Naive thymus-derived CD4-positive, alpha-beta T cell (primary cell): ENCODE results near the gene DDI2. TPM values are rescaled to one million over a fixed set of nuclear protein-coding genes. Genes with fewer than 3 reads are reported as not detected.

Experiments used
- ATAC-seq: fragments of 150-1000 bp; cut with Tn5 transposase; 2 replicates; pipeline ENCODE4 v1.10.0; 2021; ENCODE audit warnings: mild to moderate bottlenecking, moderate library complexity
- CTCF ChIA-PET: fragments of 350-600 bp; sonication (Branson Sonifier 250); formaldehyde crosslinking; loops from one replicate; lab custom pipeline; 2021; ENCODE audit warnings: antibody characterized with exemption; lab: Charles Lee
- POLR2A ChIA-PET: fragments of 350-600 bp; sonication (Branson Sonifier 250); formaldehyde crosslinking; loops from one replicate; lab custom pipeline; 2021; ENCODE audit warnings: antibody characterized with exemption, inconsistent platforms; lab: Charles Lee
- DNase-seq, 9 donors: peaks; one replicate each; pipeline versions ENCODE4 v3.0.0 to v3.0.0-alpha.2; 2020 to 2022; ENCODE audit warnings: mixed read lengths in 1 of 9
- H3K27ac ChIP-seq: one replicate; pipeline ENCODE4 v1.7.0; 2013; ENCODE audit warnings: mild to moderate bottlenecking, low read depth, low read length, moderate library complexity
- H3K27me3 ChIP-seq, 2 donors: one replicate each; pipeline ENCODE4 v1.7.0; 2013; ENCODE audit warnings: low read length in 2 of 2, mild to moderate bottlenecking in 2 of 2, moderate library complexity in 2 of 2; ENCODE audit not compliant: control insufficient read depth in 2 of 2, insufficient read depth in 2 of 2
- H3K36me3 ChIP-seq, 3 experiments: 1 replicate in 2 of 3; 2 replicates in 1 of 3; pipeline ENCODE4 v1.7.0; 2013; ENCODE audit warnings: low read length in 3 of 3, mild to moderate bottlenecking in 3 of 3, moderate library complexity in 1 of 3; ENCODE audit not compliant: insufficient read depth in 3 of 3, control insufficient read depth in 2 of 3
- H3K4me1 ChIP-seq, 2 donors: one replicate each; pipeline ENCODE4 v1.7.0; 2013; ENCODE audit warnings: low read length in 2 of 2, mild to moderate bottlenecking in 2 of 2, moderate library complexity in 1 of 2; ENCODE audit not compliant: control insufficient read depth in 2 of 2, insufficient read depth in 2 of 2
- H3K4me3 ChIP-seq: 2 replicates; pipeline ENCODE4 v1.7.0; 2013; ENCODE audit warnings: mild to moderate bottlenecking, low read length
- H3K9me3 ChIP-seq, 3 experiments: 1 replicate in 2 of 3; 2 replicates in 1 of 3; pipeline ENCODE4 v1.7.0; 2013; ENCODE audit warnings: low read length in 3 of 3; ENCODE audit not compliant: control insufficient read depth in 2 of 3
- H3K27ac Mint-ChIP-seq, 9 donors: one replicate each; pipeline ENCODE4 v1.8.0; 2020 to 2022; ENCODE audit warnings: mixed read lengths in 9 of 9, mild to moderate bottlenecking in 8 of 9, moderate library complexity in 5 of 9, inconsistent platforms in 2 of 9
- H3K27me3 Mint-ChIP-seq, 5 donors: one replicate each; pipeline ENCODE4 v1.8.0; 2021 to 2022; ENCODE audit warnings: mixed read lengths in 5 of 5, mild to moderate bottlenecking in 1 of 5
- H3K36me3 Mint-ChIP-seq, 5 donors: one replicate each; pipeline ENCODE4 v1.8.0; 2020 to 2022; ENCODE audit warnings: mixed read lengths in 5 of 5, mild to moderate bottlenecking in 3 of 5, inconsistent platforms in 1 of 5
- H3K4me1 Mint-ChIP-seq, 7 donors: one replicate each; pipeline ENCODE4 v1.8.0; 2020 to 2022; ENCODE audit warnings: mixed read lengths in 7 of 7, mild to moderate bottlenecking in 3 of 7, inconsistent platforms in 1 of 7
- H3K4me3 Mint-ChIP-seq, 10 donors: one replicate each; pipeline ENCODE4 v1.8.0; 2020 to 2022; ENCODE audit warnings: mild to moderate bottlenecking in 10 of 10, mixed read lengths in 10 of 10, moderate library complexity in 6 of 10, inconsistent platforms in 2 of 10
- H3K9me3 Mint-ChIP-seq, 11 donors: one replicate each; pipeline ENCODE4 v1.8.0; 2020 to 2022; ENCODE audit warnings: mixed read lengths in 11 of 11, mild to moderate bottlenecking in 4 of 11, inconsistent platforms in 1 of 11, moderate library complexity in 1 of 11
- intact Hi-C, 2 donors: fragments of 100-400 bp; cut with micrococcal nuclease; formaldehyde crosslinking; loops; one replicate each; pipeline ENCODE4 v1.15.1; 2023
- polyA plus RNA-seq, 2 donors: library from polyadenylated mRNA; unstranded; fragments of 300-500 nt; fragmentation: Illumina TruSeq; gene quantifications; one replicate each; pipeline ENCODE4 v1.2.3, GENCODE V29; 2021
- total RNA-seq, 6 experiments: library from RNA in 5 of 6; stranded (reverse) in 5 of 6; gene quantifications; 1 replicate in 5 of 6; 2 replicates in 1 of 6; pipeline ENCODE4 v1.2.3 and lab custom pipeline; 2021 to 2026

Gene DDI2
- total and polyA plus RNA-seq, 7 experiments from 2014 or later, result 3.2 to 46.8 (median 31.0) TPM

DNA sequence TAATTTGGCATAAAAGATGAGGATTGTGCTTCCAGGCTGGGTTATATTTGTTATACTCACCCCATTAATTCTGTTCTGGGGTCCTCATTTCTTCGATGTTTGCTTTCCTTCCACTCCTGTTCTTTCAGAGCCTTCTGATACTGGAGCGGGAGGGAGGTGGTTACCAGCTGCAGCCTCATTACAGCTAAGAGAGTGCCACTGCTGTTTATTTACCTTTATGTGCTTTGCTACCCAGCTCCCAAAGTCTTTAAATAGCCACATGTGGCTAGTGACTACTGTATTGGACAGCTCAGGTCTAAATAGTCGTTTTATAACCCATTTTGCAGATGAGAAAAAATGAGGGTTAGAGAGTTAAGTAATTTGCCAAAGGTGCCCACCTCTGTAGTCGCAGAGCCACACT, 92.0 kb downstream of the DDI2 start:
- POLR2A ChIA-PET, result interaction anchor here (0.6 to 0.9 kb wide), 2 partner anchors 8 to 24 kb away, joined by 3 to 4 read pairs; no protein-coding TSS in a partner anchor
- H3K9me3 ChIP-seq, result no peaks in the 10 kb centered on the region
- peaks cover 0 to 2% (median 0%) of the 10 kb centered on the region in 11 donors for H3K9me3 Mint-ChIP-seq
- H3K4me1 Mint-ChIP-seq, result peaks cover 14 to 31% (median 24%) of the 10 kb centered on the region in 7 donors
- H3K27ac Mint-ChIP-seq, result no peak overlapping the region
- intact Hi-C loops, result no loop called here
- no peak overlapping the region for H3K4me3 Mint-ChIP-seq
- CTCF ChIA-PET, result no interaction called here
- H3K36me3 ChIP-seq, result peaks cover 0 to 9% (median 0%) of the 10 kb centered on the region in 3 experiments
- H3K27ac ChIP-seq, result no peak overlapping the region
- no peaks in the 10 kb centered on the region for H3K27me3 Mint-ChIP-seq
- peaks cover 0 to 17% (median 0%) of the 10 kb centered on the region in 5 donors for H3K36me3 Mint-ChIP-seq
- no peaks in the 10 kb centered on the region for H3K27me3 ChIP-seq
- no peaks in the 10 kb centered on the region for H3K4me1 ChIP-seq
- no peak for ATAC-seq
- H3K4me3 ChIP-seq, result no peak overlapping the region
- no peak for DNase-seq

- ChIA-PET CTCF (no interaction called here), POLR2A (interaction anchor here (0.6 kb wide), 1 partner anchor 533 kb away, joined by 3 read pairs; no protein-coding TSS in a partner anchor)
- Mint-ChIP-seq H3K36me3 (peaks cover 0 to 8% (median 0%) of the 10 kb centered on the region in 5 donors), H3K4me1 (peaks cover 7 to 23% (median 14%) of the 10 kb centered on the region in 7 donors), H3K27me3 (no peaks in the 10 kb centered on the region), H3K9me3 (peaks cover 0 to 2% (median 0%) of the 10 kb centered on the region in 11 donors), H3K27ac (no peak overlapping the region), H3K4me3 (no peak overlapping the region)
- DNase-seq, result no peak
- no peak overlapping the region for H3K4me3 ChIP-seq
- H3K4me1 ChIP-seq, result no peaks in the 10 kb centered on the region
- intact Hi-C loops, result no loop called here
- no peak overlapping the region for H3K27ac ChIP-seq
- H3K36me3 ChIP-seq, result peaks cover 0 to 22% (median 9%) of the 10 kb centered on the region in 3 experiments
- no peaks in the 10 kb centered on the region for H3K27me3 ChIP-seq
- no peaks in the 10 kb centered on the region for H3K9me3 ChIP-seq
- no peak for ATAC-seq
These were observed 94.9 kb downstream of the DDI2 start for GRCh38 chr1:15712168-15712567.

DNA sequence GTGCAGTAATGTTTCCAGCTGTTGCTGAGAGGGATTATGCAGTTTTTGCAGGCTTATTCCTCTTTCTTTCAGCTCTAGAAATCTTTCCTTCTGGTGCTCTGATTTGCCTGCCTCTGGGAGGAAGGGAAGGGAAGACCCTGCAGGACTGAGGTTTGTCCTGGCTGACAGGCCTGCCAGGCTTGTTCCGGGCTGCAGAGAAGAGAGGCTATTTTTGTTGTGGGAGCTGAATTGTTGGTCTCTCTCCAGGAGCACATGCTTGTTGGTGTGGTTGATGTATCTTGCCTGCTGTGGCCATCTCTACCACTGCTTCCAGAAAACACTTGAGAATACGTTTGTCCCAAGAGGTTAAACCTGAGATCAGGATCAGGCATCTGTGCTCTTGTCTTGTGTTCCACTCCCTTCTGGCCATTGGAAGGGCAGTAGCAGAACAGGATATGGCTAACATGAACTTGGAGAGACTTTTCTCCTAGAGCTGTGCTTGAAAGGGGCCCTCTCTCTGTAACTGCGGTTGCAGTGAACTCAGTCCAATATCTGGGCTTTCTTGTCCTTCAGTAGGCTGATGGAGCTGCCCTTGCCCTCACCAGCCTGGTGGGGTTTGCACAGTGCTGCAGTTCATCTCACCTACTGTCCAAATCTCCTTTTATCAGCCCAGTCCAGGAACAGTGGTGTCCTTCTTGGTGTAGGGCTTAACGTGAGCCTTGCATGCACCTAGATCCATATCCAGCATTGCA, 97.3 kb downstream of the DDI2 start:
- no peaks in the 10 kb centered on the region for H3K27me3 ChIP-seq
- intact Hi-C loops, result no loop called here
- CTCF ChIA-PET, result no interaction called here

GRCh38 chr1:15717418-15718125, 100.3 kb downstream of the DDI2 start:
- peak overlapping the region in 1 of 9 donors; percentile 23 for H3K27ac Mint-ChIP-seq
- Histone ChIP-seq H3K27ac (no peak overlapping the region), H3K4me3 (no peak overlapping the region), H3K27me3 (no peaks in the 10 kb centered on the region), H3K36me3 (peaks cover 0 to 71% (median 9%) of the 10 kb centered on the region in 3 experiments), H3K9me3 (no peaks in the 10 kb centered on the region), H3K4me1 (no peaks in the 10 kb centered on the region)
- ChIA-PET CTCF (no interaction called here), POLR2A (interaction anchor here (0.5 kb wide), 1 partner anchor 94 kb away, joined by 3 read pairs; no protein-coding TSS in a partner anchor)
- H3K9me3 Mint-ChIP-seq, result no peaks in the 10 kb centered on the region
- H3K4me3 Mint-ChIP-seq, result no peak overlapping the region
- intact Hi-C loops, result no loop called here
- ATAC-seq (no peak), DNase-seq (no peak)
- peaks cover 0 to 14% (median 5%) of the 10 kb centered on the region in 7 donors for H3K4me1 Mint-ChIP-seq
- H3K36me3 Mint-ChIP-seq, result peaks cover 0 to 25% (median 2%) of the 10 kb centered on the region in 5 donors
- H3K27me3 Mint-ChIP-seq, result no peaks in the 10 kb centered on the region

More for the DNA sequence above, 97.3 kb downstream of the DDI2 start:
- ATAC-seq, result no peak
- Histone ChIP-seq H3K36me3 (peaks cover 0 to 45% (median 9%) of the 10 kb centered on the region in 3 experiments), H3K4me1 (no peaks in the 10 kb centered on the region), H3K9me3 (no peaks in the 10 kb centered on the region), H3K4me3 (no peak overlapping the region), H3K27ac (no peak overlapping the region)
- Mint-ChIP-seq H3K27ac (peak overlapping the region in 3 of 9 donors; percentile 25 to 64 (median 45)), H3K27me3 (no peaks in the 10 kb centered on the region), H3K4me1 (peaks cover 7 to 16% (median 12%) of the 10 kb centered on the region in 7 donors), H3K36me3 (peaks cover 0 to 16% (median 2%) of the 10 kb centered on the region in 5 donors), H3K9me3 (peaks cover 0 to under 1% (median 0%) of the 10 kb centered on the region in 11 donors), H3K4me3 (no peak overlapping the region)
- POLR2A ChIA-PET, result interaction anchor here (0.6 kb wide), 1 partner anchor 109 kb away, joined by 3 read pairs; no protein-coding TSS in a partner anchor
- no peak for DNase-seq

GRCh38 chr1:15718199-15718601, 100.9 kb downstream of the DDI2 start:
- peaks cover 0 to 77% (median 9%) of the 10 kb centered on the region in 3 experiments for H3K36me3 ChIP-seq
- intact Hi-C loops, result no loop called here
- Mint-ChIP-seq H3K27ac (no peak overlapping the region), H3K9me3 (no peaks in the 10 kb centered on the region), H3K4me3 (no peak overlapping the region), H3K27me3 (no peaks in the 10 kb centered on the region), H3K36me3 (peaks cover 0 to 30% (median 2%) of the 10 kb centered on the region in 5 donors), H3K4me1 (peaks cover 0 to 11% (median 5%) of the 10 kb centered on the region in 7 donors)
- POLR2A ChIA-PET, result interaction anchor here (0.7 kb wide), 1 partner anchor 64 kb away, joined by 3 read pairs; no protein-coding TSS in a partner anchor
- no peaks in the 10 kb centered on the region for H3K27me3 ChIP-seq
- no peaks in the 10 kb centered on the region for H3K9me3 ChIP-seq
- H3K4me3 ChIP-seq, result no peak overlapping the region
- DNase-seq (no peak), ATAC-seq (no peak)
- CTCF ChIA-PET, result interaction anchor here (0.6 kb wide), 1 partner anchor 77 kb away, joined by 6 read pairs; no protein-coding TSS in a partner anchor
- no peaks in the 10 kb centered on the region for H3K4me1 ChIP-seq
- no peak overlapping the region for H3K27ac ChIP-seq
